A673 (cell line): ENCODE results near the gene DPF3. TPM values are rescaled to one million over a fixed set of nuclear protein-coding genes. Genes with fewer than 3 reads are reported as not detected.
A peak's percentile ranks its signal among the peaks of the same experiment; 100 is the strongest.

Experiments
- BruUV-seq: library from RNA; stranded (reverse); fragments of 400-500 nt; replicated peaks from 2 replicates; lab custom pipeline; 2021; lab: Mats Ljungman, UMichigan
- CTCF ChIA-PET: fragments of 300-600 bp; sonication (Branson Sonifier 250); formaldehyde crosslinking; loops from one replicate; lab custom pipeline; 2022; ENCODE audit warnings: antibody characterized with exemption; lab: Charles Lee
- POLR2A ChIA-PET: fragments of 300-600 bp; sonication (Branson Sonifier 250); formaldehyde crosslinking; loops from one replicate; lab custom pipeline; 2022; ENCODE audit warnings: antibody characterized with exemption; ENCODE audit not compliant: low non-redundant PET; lab: Charles Lee
- DNase-seq: peaks from one replicate; pipeline ENCODE4 v3.0.0-alpha.2; 2015; ENCODE audit warnings: low spot score
- H3K27ac ChIP-seq: fragments of 200-600 bp; sonication (generic); 2 replicates; pipeline ENCODE4 v1.5.1; 2016; ENCODE audit warnings: mixed run types, low read depth, mild to moderate bottlenecking, mixed read lengths, antibody characterized with exemption, low read length; ENCODE audit not compliant: poor library complexity, severe bottlenecking
- H3K27me3 ChIP-seq: fragments of 200-600 bp; sonication (generic); replicated peaks from 2 replicates; pipeline ENCODE4 v1.6.1; 2017; ENCODE audit warnings: mixed run types, low read depth, mild to moderate bottlenecking, mixed read lengths, antibody characterized with exemption, low read length; ENCODE audit not compliant: insufficient read depth, poor library complexity
- H3K36me3 ChIP-seq: fragments of 200-600 bp; sonication (generic); 2 replicates; pipeline ENCODE4 v1.6.1; 2016; ENCODE audit warnings: mixed run types, mild to moderate bottlenecking, mixed read lengths, antibody characterized with exemption, low read length; ENCODE audit not compliant: insufficient read depth, poor library complexity, severe bottlenecking
- H3K4me1 ChIP-seq: fragments of 200-600 bp; sonication (generic); 2 replicates; pipeline ENCODE4 v1.6.1; 2017; ENCODE audit warnings: mixed run types, mild to moderate bottlenecking, mixed read lengths, antibody characterized with exemption, low read length; ENCODE audit not compliant: insufficient read depth, poor library complexity, severe bottlenecking
- H3K4me3 ChIP-seq: fragments of 200-600 bp; sonication (generic); 2 replicates; pipeline ENCODE4 v1.5.1; 2016; ENCODE audit warnings: low read depth, mixed run types, mild to moderate bottlenecking, mixed read lengths, low read length; ENCODE audit not compliant: poor library complexity, severe bottlenecking
- H3K9me3 ChIP-seq: fragments of 200-600 bp; sonication (generic); 2 replicates; pipeline ENCODE4 v1.6.1; 2016; ENCODE audit warnings: mixed run types, low read depth, mild to moderate bottlenecking, mixed read lengths, antibody characterized with exemption, low read length; ENCODE audit not compliant: poor library complexity, severe bottlenecking
- EZH2 ChIP-seq: fragments of 200-600 bp; sonication (generic); IDR thresholded peaks from 2 replicates; pipeline ENCODE4 v1.6.1; 2017; ENCODE audit warnings: borderline replicate concordance, low read depth, mild to moderate bottlenecking, mixed read lengths, antibody characterized with exemption, low read length; ENCODE audit not compliant: poor library complexity, severe bottlenecking
- intact Hi-C: fragments of 100-400 bp; cut with micrococcal nuclease; formaldehyde crosslinking; loops from one replicate; pipeline ENCODE4 v1.10.0; 2022; ENCODE audit not compliant: unreplicated experiment
- total RNA-seq: library from RNA; stranded (reverse); gene quantifications from 2 replicates; pipeline ENCODE4 v1.2.3, GENCODE V29; 2021
- TF ChIP-seq, protein P1 (sequence below): fragments of 300-800, 200-600 bp; sonication (generic); conservative IDR thresholded peaks from 2 replicates; pipeline ENCODE4 v1.5.1; 2017; ENCODE audit warnings: low read depth, mild to moderate bottlenecking, antibody characterized with exemption, low read length, moderate library complexity, mixed read lengths

Gene DPF3
- total RNA-seq, 1 experiment from 2014 or later, result 15.7 TPM

GRCh38 chr14:72925171-72925759 is 31.4 kb upstream of the DPF3 start:
- DNase-seq, result no peak
- ChIA-PET CTCF (no interaction called here), POLR2A (no interaction called here)
- peak overlapping the region; percentile 84 for H3K4me3 ChIP-seq
- no peaks in the 10 kb centered on the region for H3K4me1 ChIP-seq
- intact Hi-C loops, result no loop called here
- no TSS peak for BruUV-seq
- H3K9me3 ChIP-seq, result no peaks in the 10 kb centered on the region
- no peaks in the 10 kb centered on the region for H3K36me3 ChIP-seq
- H3K27ac ChIP-seq, result no peak overlapping the region
- no peak for TF ChIP-seq EZH2
- TF ChIP-seq, protein P1, sequence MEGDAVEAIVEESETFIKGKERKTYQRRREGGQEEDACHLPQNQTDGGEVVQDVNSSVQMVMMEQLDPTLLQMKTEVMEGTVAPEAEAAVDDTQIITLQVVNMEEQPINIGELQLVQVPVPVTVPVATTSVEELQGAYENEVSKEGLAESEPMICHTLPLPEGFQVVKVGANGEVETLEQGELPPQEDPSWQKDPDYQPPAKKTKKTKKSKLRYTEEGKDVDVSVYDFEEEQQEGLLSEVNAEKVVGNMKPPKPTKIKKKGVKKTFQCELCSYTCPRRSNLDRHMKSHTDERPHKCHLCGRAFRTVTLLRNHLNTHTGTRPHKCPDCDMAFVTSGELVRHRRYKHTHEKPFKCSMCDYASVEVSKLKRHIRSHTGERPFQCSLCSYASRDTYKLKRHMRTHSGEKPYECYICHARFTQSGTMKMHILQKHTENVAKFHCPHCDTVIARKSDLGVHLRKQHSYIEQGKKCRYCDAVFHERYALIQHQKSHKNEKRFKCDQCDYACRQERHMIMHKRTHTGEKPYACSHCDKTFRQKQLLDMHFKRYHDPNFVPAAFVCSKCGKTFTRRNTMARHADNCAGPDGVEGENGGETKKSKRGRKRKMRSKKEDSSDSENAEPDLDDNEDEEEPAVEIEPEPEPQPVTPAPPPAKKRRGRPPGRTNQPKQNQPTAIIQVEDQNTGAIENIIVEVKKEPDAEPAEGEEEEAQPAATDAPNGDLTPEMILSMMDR, result no peak
- H3K27me3 ChIP-seq, result no peaks in the 10 kb centered on the region

DNA sequence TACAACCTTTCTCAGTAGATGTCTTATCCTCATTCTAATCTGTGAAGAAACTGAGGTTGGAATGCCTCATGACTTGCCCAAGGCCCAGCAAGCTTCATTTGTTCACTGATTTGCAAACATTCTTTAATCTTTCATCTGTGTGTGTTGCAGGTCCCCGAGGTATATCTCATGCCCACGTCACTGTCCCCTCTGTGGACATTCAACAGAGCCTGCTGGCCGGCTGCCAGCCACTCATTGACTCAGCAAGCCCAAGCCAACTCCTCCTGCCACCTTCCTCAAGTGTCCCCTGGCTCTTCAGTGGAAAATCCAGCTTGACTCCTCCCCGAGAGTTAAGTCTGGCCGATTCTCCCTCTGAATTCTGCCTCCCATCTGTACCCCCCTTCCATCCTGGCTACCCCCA is 30.4 kb upstream of the DPF3 start:
- BruUV-seq, result no TSS peak
- no peak for DNase-seq
- ChIA-PET POLR2A (no interaction called here), CTCF (no interaction called here)
- no peak overlapping the region for H3K27ac ChIP-seq
- intact Hi-C loops, result no loop called here
- H3K36me3 ChIP-seq, result no peaks in the 10 kb centered on the region
- H3K4me1 ChIP-seq, result no peaks in the 10 kb centered on the region
- no peaks in the 10 kb centered on the region for H3K9me3 ChIP-seq
- TF ChIP-seq, protein P1, result no peak
- TF ChIP-seq EZH2, result no peak
- no peaks in the 10 kb centered on the region for H3K27me3 ChIP-seq
- H3K4me3 ChIP-seq, result no peak overlapping the region

- Histone ChIP-seq H3K27ac (no peak overlapping the region), H3K4me1 (no peaks in the 10 kb centered on the region), H3K36me3 (no peaks in the 10 kb centered on the region), H3K4me3 (no peak overlapping the region), H3K27me3 (no peaks in the 10 kb centered on the region), H3K9me3 (no peaks in the 10 kb centered on the region)
- TF ChIP-seq, protein P1, result no peak
- TF ChIP-seq EZH2, result no peak
- no TSS peak for BruUV-seq
- no peak for DNase-seq
- intact Hi-C loops, result no loop called here
- POLR2A ChIA-PET, result no interaction called here
- CTCF ChIA-PET, result no interaction called here
These were observed 27.5 kb upstream of the DPF3 start for GRCh38 chr14:72921396-72921795.
